Measurements from ENCODE around the gene MSH5.
"Not testable (repeated sequence)": the region's sequence is repeated elsewhere in the genome, so short reads cannot be mapped to it uniquely, and the experiment has no call there.

Gene MSH5

DNA sequence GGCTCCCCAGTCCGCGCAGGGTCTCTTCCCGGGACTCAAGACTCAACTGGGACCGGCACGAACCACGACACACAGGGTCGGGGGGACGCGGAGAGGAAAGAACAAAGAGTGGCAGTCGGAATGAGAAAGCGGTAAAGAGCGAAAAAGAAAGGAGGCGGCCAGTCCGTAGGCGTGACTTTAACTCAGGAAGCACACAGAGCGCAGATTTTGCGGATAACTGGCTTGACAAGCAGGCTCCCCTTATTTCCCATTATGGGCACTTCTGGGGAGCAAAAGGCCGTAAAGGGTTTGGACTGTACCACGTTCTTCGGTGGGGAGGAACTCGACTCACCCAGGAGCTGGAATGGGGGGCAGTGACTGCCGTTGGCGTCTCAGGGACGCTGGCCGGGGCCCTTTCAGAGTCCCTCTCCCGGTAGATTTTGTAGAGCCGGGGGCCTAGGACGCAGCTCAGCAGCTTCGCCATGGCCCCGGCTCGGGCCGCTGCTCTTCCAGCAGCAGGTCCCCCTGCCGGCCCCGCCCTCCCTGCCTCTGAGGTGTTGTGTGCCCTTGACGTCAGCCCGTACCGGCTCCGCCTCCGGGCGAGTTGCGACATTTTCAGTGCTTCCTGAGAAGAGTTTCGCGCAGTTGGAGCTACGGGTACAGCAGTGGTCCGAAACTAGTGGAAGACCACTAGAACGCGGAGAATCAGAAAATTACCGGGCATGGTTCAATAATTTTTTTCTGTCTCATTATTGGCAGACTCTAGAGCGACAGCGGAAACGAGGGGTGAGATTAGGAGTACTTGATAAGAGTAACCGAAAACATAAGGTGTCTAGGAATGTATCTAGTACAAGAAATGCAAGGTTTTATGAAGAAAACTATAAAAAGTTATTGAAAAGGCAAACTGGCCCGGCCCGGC, 36.7 kb upstream of the MSH5 start, which contains the start of gene ABHD16A:
ABHD16A (minus strand) TSS at position 506 of the 898 bp plus-strand sequence; CDS start at position 463, 43 bp downstream.
- Histone ChIP-seq H3K4me1 (ENCODE audit: insufficient read depth, low read length) (peaks cover 5% of the 10 kb centered on the region; the same call in 1 of the 2 replicates), H3K9ac (ENCODE audit: low read depth, low read length) (peak within 1 kb of the TSS; percentile 91), H3K9me3 (ENCODE audit: insufficient read depth, low read depth, low read length) (no peaks in the 10 kb centered on the region), H3K36me3 (ENCODE audit: insufficient read depth, low read depth, low read length) (peaks cover 13% of the 10 kb centered on the region; the same call in 1 of the 2 replicates), H3K27me3 (ENCODE audit: insufficient read depth, low read length) (no peaks in the 10 kb centered on the region), H3K4me3 (ENCODE audit: low read length) (peak within 1 kb of the TSS; percentile 91), H3K27ac (ENCODE audit: low read length) (no peak within 1 kb of the TSS)

DNA sequence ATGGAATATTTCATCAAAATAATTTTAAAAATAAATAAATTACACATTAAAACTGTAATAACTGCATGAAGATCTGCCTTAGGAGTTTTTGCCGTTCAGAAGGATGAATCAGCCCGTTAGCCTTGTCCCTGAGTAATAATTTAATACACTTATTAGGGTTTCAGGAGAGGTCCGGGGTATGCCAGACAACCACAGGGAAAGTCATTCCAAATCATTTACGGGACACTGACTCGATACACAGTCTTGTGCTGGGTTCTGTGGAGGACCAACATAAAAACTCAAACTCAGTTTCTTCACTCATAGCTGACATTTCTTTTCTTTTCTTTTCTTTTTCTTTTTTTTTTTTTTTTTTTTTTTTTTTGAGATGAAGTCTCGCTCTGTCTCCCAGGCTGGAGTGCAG, 33.9 kb upstream of the MSH5 start:
- H3K27me3 ChIP-seq (ENCODE audit: insufficient read depth, low read length) = no peaks in the 10 kb centered on the region
- H3K4me3 ChIP-seq (ENCODE audit: low read length) = no peak overlapping the region
- no peak overlapping the region for H3K9ac ChIP-seq (ENCODE audit: low read depth, low read length)
- H3K27ac ChIP-seq (ENCODE audit: low read length) = no peak overlapping the region
- no peaks in the 10 kb centered on the region for H3K9me3 ChIP-seq (ENCODE audit: insufficient read depth, low read depth, low read length)
- no peaks in the 10 kb centered on the region for H3K36me3 ChIP-seq (ENCODE audit: insufficient read depth, low read depth, low read length)
- peaks cover 5% of the 10 kb centered on the region; the same call in 1 of the 2 replicates for H3K4me1 ChIP-seq (ENCODE audit: insufficient read depth, low read length)

GRCh38 chr6:31706599-31706998, 33.2 kb upstream of the MSH5 start, which contains the start of gene LY6G6F:
Gene LY6G6F, plus strand, starts transcription at chr6:31706866. Its CDS starts 41 bp downstream, at chr6:31706907.
- H3K27ac ChIP-seq (ENCODE audit: low read length) = no peak within 1 kb of the TSS
- H3K9ac ChIP-seq (ENCODE audit: low read depth, low read length) = no peak within 1 kb of the TSS

GRCh38 chr6:31707701-31708100, 32.1 kb upstream of the MSH5 start:
- no peaks in the 10 kb centered on the region for H3K9me3 ChIP-seq (ENCODE audit: insufficient read depth, low read depth, low read length)
- H3K36me3 ChIP-seq (ENCODE audit: insufficient read depth, low read depth, low read length) = no peaks in the 10 kb centered on the region
- H3K27me3 ChIP-seq (ENCODE audit: insufficient read depth, low read length) = no peaks in the 10 kb centered on the region
- H3K4me3 ChIP-seq (ENCODE audit: low read length) = no peak overlapping the region
- no peak overlapping the region for H3K9ac ChIP-seq (ENCODE audit: low read depth, low read length)
- H3K4me1 ChIP-seq (ENCODE audit: insufficient read depth, low read length) = no peaks in the 10 kb centered on the region
- no peak overlapping the region for H3K27ac ChIP-seq (ENCODE audit: low read length)

More at GRCh38 chr6:31706599-31706998, 33.2 kb upstream of the MSH5 start, which contains the start of gene LY6G6F:
- H3K27me3 ChIP-seq (ENCODE audit: insufficient read depth, low read length) = no peaks in the 10 kb centered on the region
- H3K9me3 ChIP-seq (ENCODE audit: insufficient read depth, low read depth, low read length) = no peaks in the 10 kb centered on the region
- no peak within 1 kb of the TSS for H3K4me3 ChIP-seq (ENCODE audit: low read length)
- no peaks in the 10 kb centered on the region for H3K36me3 ChIP-seq (ENCODE audit: insufficient read depth, low read depth, low read length)
- H3K4me1 ChIP-seq (ENCODE audit: insufficient read depth, low read length) = peaks cover 5% of the 10 kb centered on the region; the same call in 1 of the 2 replicates

- Histone ChIP-seq H3K9ac (ENCODE audit: low read depth, low read length) (no peak overlapping the region), H3K27ac (ENCODE audit: low read length) (no peak overlapping the region), H3K36me3 (ENCODE audit: insufficient read depth, low read depth, low read length) (no peaks in the 10 kb centered on the region), H3K4me1 (ENCODE audit: insufficient read depth, low read length) (peaks cover 1% of the 10 kb centered on the region; the same call in 1 of the 2 replicates), H3K9me3 (ENCODE audit: insufficient read depth, low read depth, low read length) (no peaks in the 10 kb centered on the region), H3K27me3 (ENCODE audit: insufficient read depth, low read length) (no peaks in the 10 kb centered on the region), H3K4me3 (ENCODE audit: low read length) (no peak overlapping the region)
These were observed 31.6 kb upstream of the MSH5 start for GRCh38 chr6:31708224-31708623.

- peaks cover 11% of the 10 kb centered on the region; the same call in 1 of the 2 replicates for H3K4me1 ChIP-seq (ENCODE audit: insufficient read depth, low read length)
- H3K4me3 ChIP-seq (ENCODE audit: low read length); H3K27ac ChIP-seq (ENCODE audit: low read length); H3K9me3 ChIP-seq (ENCODE audit: insufficient read depth, low read depth, low read length); H3K36me3 ChIP-seq (ENCODE audit: insufficient read depth, low read depth, low read length); H3K27me3 ChIP-seq (ENCODE audit: insufficient read depth, low read length); H3K9ac ChIP-seq (ENCODE audit: low read depth, low read length): not testable (repeated sequence)
These were observed 30.6 kb upstream of the MSH5 start for GRCh38 chr6:31709157-31709556.

DNA sequence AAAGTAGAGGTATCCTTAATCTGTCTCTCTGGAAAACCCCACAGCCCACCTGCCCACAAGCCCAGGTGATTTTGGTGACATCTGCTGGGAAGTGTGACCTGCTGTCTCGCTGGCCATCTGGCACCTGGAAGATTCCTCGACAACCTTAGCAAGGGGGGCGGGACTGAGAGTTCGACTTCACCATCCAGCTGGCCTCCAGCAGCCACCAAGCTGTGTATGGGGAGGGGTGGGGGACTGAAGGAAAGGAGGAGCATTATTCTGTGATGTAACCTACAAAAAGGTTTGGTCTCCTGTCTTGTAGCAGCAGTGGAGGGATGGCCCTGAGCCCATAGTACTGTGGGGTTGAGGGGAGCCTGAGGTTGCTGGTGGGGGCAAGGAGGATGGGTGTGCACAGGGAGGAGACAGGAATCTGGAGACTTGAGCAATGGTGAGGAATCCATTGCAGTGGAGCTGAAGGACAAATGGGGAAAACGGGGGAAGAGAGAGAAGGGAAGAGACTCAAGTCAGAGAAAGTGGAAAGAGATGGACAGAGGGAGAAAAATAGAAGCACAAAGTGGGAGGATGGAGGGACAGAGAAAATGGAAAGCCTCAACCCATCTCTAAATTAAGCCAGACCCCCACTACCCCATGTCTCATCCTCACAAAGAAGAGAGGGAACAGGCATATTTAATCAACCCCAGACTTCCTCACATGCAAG, 29.1 kb upstream of the MSH5 start:
- H3K9ac ChIP-seq (ENCODE audit: low read depth, low read length) = no peak overlapping the region

GRCh38 chr6:31711233-31711632, 28.6 kb upstream of the MSH5 start:
- Histone ChIP-seq H3K9me3 (ENCODE audit: insufficient read depth, low read depth, low read length) (no peaks in the 10 kb centered on the region), H3K27ac (ENCODE audit: low read length) (no peak overlapping the region), H3K9ac (ENCODE audit: low read depth, low read length) (no peak overlapping the region), H3K4me3 (ENCODE audit: low read length) (no peak overlapping the region), H3K4me1 (ENCODE audit: insufficient read depth, low read length) (peaks cover 20% of the 10 kb centered on the region; the same call in 1 of the 2 replicates), H3K36me3 (ENCODE audit: insufficient read depth, low read depth, low read length) (no peaks in the 10 kb centered on the region), H3K27me3 (ENCODE audit: insufficient read depth, low read length) (no peaks in the 10 kb centered on the region)

More for the DNA sequence above, 29.1 kb upstream of the MSH5 start:
- no peak overlapping the region for H3K4me3 ChIP-seq (ENCODE audit: low read length)
- no peaks in the 10 kb centered on the region for H3K9me3 ChIP-seq (ENCODE audit: insufficient read depth, low read depth, low read length)
- peaks cover 20% of the 10 kb centered on the region; the same call in 1 of the 2 replicates for H3K4me1 ChIP-seq (ENCODE audit: insufficient read depth, low read length)
- H3K27ac ChIP-seq (ENCODE audit: low read length) = no peak overlapping the region
- no peaks in the 10 kb centered on the region for H3K36me3 ChIP-seq (ENCODE audit: insufficient read depth, low read depth, low read length)
- no peaks in the 10 kb centered on the region for H3K27me3 ChIP-seq (ENCODE audit: insufficient read depth, low read length)

- Histone ChIP-seq H3K4me3 (ENCODE audit: low read length) (no peak overlapping the region), H3K9me3 (ENCODE audit: insufficient read depth, low read depth, low read length) (no peaks in the 10 kb centered on the region), H3K27me3 (ENCODE audit: insufficient read depth, low read length) (no peaks in the 10 kb centered on the region), H3K27ac (ENCODE audit: low read length) (no peak overlapping the region), H3K36me3 (ENCODE audit: insufficient read depth, low read depth, low read length) (no peaks in the 10 kb centered on the region), H3K9ac (ENCODE audit: low read depth, low read length) (no peak overlapping the region), H3K4me1 (ENCODE audit: insufficient read depth, low read length) (peaks cover 20% of the 10 kb centered on the region; the same call in 1 of the 2 replicates)
These were observed 27.5 kb upstream of the MSH5 start for GRCh38 chr6:31712296-31712695.

DNA sequence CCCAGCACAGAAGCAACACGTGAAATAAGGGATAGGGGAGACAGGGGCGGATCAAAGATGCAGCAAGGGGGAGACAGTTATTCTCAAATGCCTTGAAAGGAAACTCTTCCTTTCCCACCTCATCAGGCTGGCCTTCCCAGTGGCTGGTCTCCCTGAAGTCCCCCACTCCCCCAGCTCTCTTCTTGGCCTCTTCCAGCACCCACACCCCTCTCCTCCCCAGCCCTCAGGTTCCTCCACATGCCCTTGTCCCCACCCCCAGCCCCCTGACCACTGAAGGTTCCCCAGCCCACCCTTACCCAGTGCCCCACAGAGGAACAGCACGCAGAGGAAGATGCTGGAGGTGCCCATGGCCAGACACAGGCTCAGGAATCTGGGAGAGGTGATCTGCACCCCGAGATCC, 26.3 kb upstream of the MSH5 start:
- Histone ChIP-seq H3K4me1 (ENCODE audit: insufficient read depth, low read length) (peaks cover 27% of the 10 kb centered on the region; the same call in 1 of the 2 replicates), H3K4me3 (ENCODE audit: low read length) (0 out of 2 replicates have a peak overlapping the region, but pooled peaks have one; percentile 33), H3K9ac (ENCODE audit: low read depth, low read length) (peak overlapping the region; percentile 66; the same call in 1 of the 2 replicates), H3K27me3 (ENCODE audit: insufficient read depth, low read length) (no peaks in the 10 kb centered on the region), H3K36me3 (ENCODE audit: insufficient read depth, low read depth, low read length) (no peaks in the 10 kb centered on the region), H3K9me3 (ENCODE audit: insufficient read depth, low read depth, low read length) (no peaks in the 10 kb centered on the region), H3K27ac (ENCODE audit: low read length) (no peak overlapping the region)

DNA sequence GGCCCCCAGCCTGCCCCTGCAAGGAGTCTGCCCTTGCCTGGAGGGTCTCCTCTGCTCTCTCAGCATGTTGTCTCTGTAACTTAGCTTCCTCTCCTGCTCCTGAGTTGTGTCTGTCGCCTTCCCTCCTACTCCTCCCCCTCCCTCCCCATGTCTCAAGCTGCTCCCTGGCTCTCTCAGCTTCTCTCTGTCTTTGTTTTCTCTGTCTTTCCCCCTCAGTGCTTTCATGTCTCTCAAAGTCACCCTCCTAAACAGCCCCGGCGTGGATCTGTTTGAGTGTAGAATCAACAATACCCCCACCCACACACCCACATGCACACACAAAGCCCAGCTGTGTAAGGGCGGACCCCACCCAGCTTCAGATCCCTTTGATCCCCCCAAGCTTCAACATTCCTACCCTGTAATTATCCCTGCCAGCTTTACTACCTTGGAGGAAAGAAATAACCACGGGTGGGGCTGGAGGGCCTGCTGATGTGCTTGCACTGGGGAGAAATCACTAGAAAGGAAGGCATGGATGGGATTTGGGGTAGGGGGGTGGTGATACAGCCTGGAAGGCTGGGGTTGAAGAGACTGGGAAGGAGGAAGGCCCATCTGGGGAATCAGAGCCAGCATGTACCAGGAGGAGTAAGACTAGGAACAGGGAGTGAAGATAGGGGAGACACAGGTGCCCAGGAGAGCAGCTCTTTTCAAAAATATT, 25.7 kb upstream of the MSH5 start:
- Histone ChIP-seq H3K36me3 (ENCODE audit: insufficient read depth, low read depth, low read length) (no peaks in the 10 kb centered on the region), H3K9me3 (ENCODE audit: insufficient read depth, low read depth, low read length) (no peaks in the 10 kb centered on the region), H3K4me1 (ENCODE audit: insufficient read depth, low read length) (peaks cover 30% of the 10 kb centered on the region; the same call in 1 of the 2 replicates), H3K27me3 (ENCODE audit: insufficient read depth, low read length) (no peaks in the 10 kb centered on the region), H3K4me3 (ENCODE audit: low read length) (peak overlapping the region; percentile 33; the same call in 1 of the 2 replicates), H3K9ac (ENCODE audit: low read depth, low read length) (peak overlapping the region; percentile 66; the same call in 1 of the 2 replicates), H3K27ac (ENCODE audit: low read length) (no peak overlapping the region)

Data from iPS-20b (cell line).